Measurements from ENCODE around the gene PTPRZ1. TPM values are rescaled to one million over a fixed set of nuclear protein-coding genes. Genes with fewer than 3 reads are reported as not detected.

The PTPRZ1 gene
- total and polyA plus RNA-seq, 10 of the 15 experiments (the other 5 are each of a cell fraction or from before 2014, with no cell fraction given), result 0.05 to 0.21 (median 0.11) TPM; not detected in 7

GRCh38 chr7:122035876-122036275 lies 162.9 kb downstream of the PTPRZ1 start:
- no TSS peak for BruUV-seq (replicated peaks)
- Histone ChIP-seq H3K4me3 (no peak overlapping the region), H3K9me3 (replicated peaks; ENCODE audit: control insufficient read depth, insufficient read depth, low read length) (no peaks in the 10 kb centered on the region), H3K9ac (ENCODE audit: control insufficient read depth, insufficient read depth, low read length) (no peak overlapping the region), H2AFZ (ENCODE audit: control insufficient read depth, low read depth, low read length) (no peak overlapping the region), H3K27me3 (replicated peaks in 1 of 2; ENCODE audit: control insufficient read depth in 2 of 2, insufficient read depth in 2 of 2, low read length in 1 of 2) (no peaks in the 10 kb centered on the region), H4K20me1 (ENCODE audit: control insufficient read depth, insufficient read depth) (no peaks in the 10 kb centered on the region), H3K27ac (ENCODE audit: control insufficient read depth, insufficient read depth) (no peak overlapping the region), H3K4me1 (ENCODE audit: control insufficient read depth, insufficient read depth, low read length) (no peaks in the 10 kb centered on the region), H3K36me3 (ENCODE audit: control insufficient read depth in 2 of 2, insufficient read depth in 2 of 2, low read length in 1 of 2) (no peaks in the 10 kb centered on the region), H3K4me2 (ENCODE audit: control insufficient read depth, insufficient read depth) (no peak overlapping the region), H3K79me2 (ENCODE audit: control insufficient read depth, insufficient read depth, low read length) (no peaks in the 10 kb centered on the region)
- ATAC-seq, result no peak
- no peak for DNase-seq (ENCODE audit: low read depth, low spot score)
- TF ChIP-seq CEBPB (IDR thresholded peaks at IDR 0.05; ENCODE audit: borderline replicate concordance in 1 of 2, low read depth in 2 of 2, low read length in 2 of 2) (no peak), RELA (IDR thresholded peaks at IDR 0.05; ENCODE audit: borderline replicate concordance, partially characterized antibody) (no peak)
- WGBS (ENCODE audit: insufficient coverage, insufficient replicate concordance, low lambda C conversion rate, missing lambda C conversion rate), result 0% methylated on average over 1 of the region's 1 CpG
- intact Hi-C loops (cut with micrococcal nuclease; ENCODE audit: unreplicated experiment) (no loop called here), in situ Hi-C loops (cut with MboI) (no loop called here)
- ChIA-PET POLR2A (no interaction called here), SMC1A (ENCODE audit: uncharacterized antibody, unreplicated experiment) (no interaction called here), CTCF (interaction anchor here (1.5 kb wide), 1 partner anchor 42 kb away, joined by 5 read pairs; no protein-coding TSS in a partner anchor), RAD21 (ENCODE audit: unreplicated experiment) (no interaction called here)
- FAIRE-seq, result no peak

- Histone ChIP-seq H3K27me3 (replicated peaks in 1 of 2; ENCODE audit: control insufficient read depth in 2 of 2, insufficient read depth in 2 of 2, low read length in 1 of 2) (no peaks in the 10 kb centered on the region), H4K20me1 (ENCODE audit: control insufficient read depth, insufficient read depth) (no peaks in the 10 kb centered on the region), H3K9ac (ENCODE audit: control insufficient read depth, insufficient read depth, low read length) (no peak overlapping the region), H2AFZ (ENCODE audit: control insufficient read depth, low read depth, low read length) (no peak overlapping the region), H3K79me2 (ENCODE audit: control insufficient read depth, insufficient read depth, low read length) (no peaks in the 10 kb centered on the region), H3K36me3 (ENCODE audit: control insufficient read depth in 2 of 2, insufficient read depth in 2 of 2, low read length in 1 of 2) (no peaks in the 10 kb centered on the region), H3K9me3 (replicated peaks; ENCODE audit: control insufficient read depth, insufficient read depth, low read length) (no peaks in the 10 kb centered on the region), H3K4me1 (ENCODE audit: control insufficient read depth, insufficient read depth, low read length) (no peaks in the 10 kb centered on the region), H3K4me2 (ENCODE audit: control insufficient read depth, insufficient read depth) (no peak overlapping the region), H3K4me3 (no peak overlapping the region), H3K27ac (ENCODE audit: control insufficient read depth, insufficient read depth) (no peak overlapping the region)
- WGBS (ENCODE audit: insufficient coverage, insufficient replicate concordance, low lambda C conversion rate, missing lambda C conversion rate), result 76% methylated on average over 3 of the region's 3 CpGs
- ChIA-PET RAD21 (ENCODE audit: unreplicated experiment) (no interaction called here), POLR2A (no interaction called here), CTCF (no interaction called here), SMC1A (ENCODE audit: uncharacterized antibody, unreplicated experiment) (no interaction called here)
- in situ Hi-C loops (cut with MboI) (no loop called here), intact Hi-C loops (cut with micrococcal nuclease; ENCODE audit: unreplicated experiment) (no loop called here)
- BruUV-seq (replicated peaks), result no TSS peak
- TF ChIP-seq FOXK2 (IDR thresholded peaks at IDR 0.05), result no peak
- TF ChIP-seq, protein P1, sequence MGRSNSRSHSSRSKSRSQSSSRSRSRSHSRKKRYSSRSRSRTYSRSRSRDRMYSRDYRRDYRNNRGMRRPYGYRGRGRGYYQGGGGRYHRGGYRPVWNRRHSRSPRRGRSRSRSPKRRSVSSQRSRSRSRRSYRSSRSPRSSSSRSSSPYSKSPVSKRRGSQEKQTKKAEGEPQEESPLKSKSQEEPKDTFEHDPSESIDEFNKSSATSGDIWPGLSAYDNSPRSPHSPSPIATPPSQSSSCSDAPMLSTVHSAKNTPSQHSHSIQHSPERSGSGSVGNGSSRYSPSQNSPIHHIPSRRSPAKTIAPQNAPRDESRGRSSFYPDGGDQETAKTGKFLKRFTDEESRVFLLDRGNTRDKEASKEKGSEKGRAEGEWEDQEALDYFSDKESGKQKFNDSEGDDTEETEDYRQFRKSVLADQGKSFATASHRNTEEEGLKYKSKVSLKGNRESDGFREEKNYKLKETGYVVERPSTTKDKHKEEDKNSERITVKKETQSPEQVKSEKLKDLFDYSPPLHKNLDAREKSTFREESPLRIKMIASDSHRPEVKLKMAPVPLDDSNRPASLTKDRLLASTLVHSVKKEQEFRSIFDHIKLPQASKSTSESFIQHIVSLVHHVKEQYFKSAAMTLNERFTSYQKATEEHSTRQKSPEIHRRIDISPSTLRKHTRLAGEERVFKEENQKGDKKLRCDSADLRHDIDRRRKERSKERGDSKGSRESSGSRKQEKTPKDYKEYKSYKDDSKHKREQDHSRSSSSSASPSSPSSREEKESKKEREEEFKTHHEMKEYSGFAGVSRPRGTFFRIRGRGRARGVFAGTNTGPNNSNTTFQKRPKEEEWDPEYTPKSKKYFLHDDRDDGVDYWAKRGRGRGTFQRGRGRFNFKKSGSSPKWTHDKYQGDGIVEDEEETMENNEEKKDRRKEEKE (IDR thresholded peaks at IDR 0.05), result no peak
- no peak for TF ChIP-seq PML (IDR thresholded peaks at IDR 0.05; ENCODE audit: low read length)
- TF ChIP-seq SKIL (IDR thresholded peaks at IDR 0.05; ENCODE audit: low read depth, poor library complexity, severe bottlenecking), result no peak
- TF ChIP-seq RCOR1 (conservative IDR thresholded peaks at IDR 0.05; ENCODE audit: low read depth, low read length), result no peak
- no peak for TF ChIP-seq TCF12 (IDR thresholded peaks at IDR 0.05; ENCODE audit: low read depth, low read length)
- TF ChIP-seq EGR1 (IDR thresholded peaks at IDR 0.05; ENCODE audit: borderline replicate concordance in 1 of 2, low read depth in 2 of 2, low read length in 2 of 2), result no peak
- no peak for TF ChIP-seq ZBED1 (IDR thresholded peaks at IDR 0.05; ENCODE audit: borderline replicate concordance)
- no peak for TF ChIP-seq POLR2A (IDR thresholded peaks at IDR 0.05; ENCODE audit: low read depth, low read length)
- DNase-seq (ENCODE audit: low read depth, low spot score) (no peak), ATAC-seq (no peak), FAIRE-seq (no peak)
Observed at GRCh38 chr7:122038134-122038533, 165.2 kb downstream of the PTPRZ1 start.

Measured in GM12878 (cell line).